ENCODE measurements around the gene PPM1J. TPM values are rescaled to one million over a fixed set of nuclear protein-coding genes. Genes with fewer than 3 reads are reported as not detected.

PPM1J gene
- polyA plus RNA-seq, 1 of the 3 experiments (the other 2 are of a cell fraction): 5.3 TPM

DNA sequence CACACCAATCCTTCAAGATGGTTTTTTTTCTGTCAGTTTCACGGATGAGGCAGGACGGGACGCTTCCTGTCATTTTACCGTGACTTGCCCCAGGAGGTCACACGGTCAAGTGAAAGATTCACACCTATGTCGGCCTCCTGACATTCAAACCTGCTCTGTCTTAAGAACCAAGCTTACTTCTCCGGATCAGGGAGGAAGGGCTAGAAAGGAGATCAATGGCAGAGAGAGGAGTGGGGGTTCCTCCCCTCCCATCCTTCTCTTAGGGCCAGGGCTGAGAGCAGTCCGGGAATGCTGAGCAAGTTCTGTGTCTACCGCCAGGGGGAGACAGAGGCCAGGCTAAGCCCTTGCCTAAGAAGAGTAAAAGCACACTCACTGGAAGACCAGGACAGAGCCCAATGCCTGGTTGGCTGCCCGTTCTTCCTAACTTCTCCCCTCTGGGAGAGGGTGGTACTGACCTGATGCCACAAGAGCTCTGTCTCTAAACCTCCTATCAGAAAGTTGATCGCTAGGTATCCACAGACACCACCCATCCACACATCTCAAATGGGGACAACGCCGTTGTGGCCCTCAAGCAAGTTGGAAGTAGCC is 1.1 kb upstream of the PPM1J start:
- no peaks in the 10 kb centered on the region for H3K79me2 ChIP-seq (ENCODE audit: insufficient read depth)
- H3K4me3 ChIP-seq (ENCODE audit: low read depth in 2 of 2, low read length in 1 of 2): peak overlapping the region; percentile 72 to 83
- no peaks in the 10 kb centered on the region for H3K9me3 ChIP-seq
- peak overlapping the region; percentile 96 for H3K4me2 ChIP-seq
- peak overlapping the region; percentile 96 for H2AFZ ChIP-seq (ENCODE audit: low read depth)
- POLR2A ChIA-PET: no interaction called here
- H4K20me1 ChIP-seq (ENCODE audit: insufficient read depth): no peaks in the 10 kb centered on the region
- H3K27me3 ChIP-seq (ENCODE audit: insufficient read depth): no peaks in the 10 kb centered on the region
- peak overlapping the region; percentile 22; the same call in 1 of the 2 replicates for H3K9ac ChIP-seq
- peaks cover 0 to 23% of the 10 kb centered on the region in 2 experiments; a peak in 1 of 4 replicates for H3K4me1 ChIP-seq (ENCODE audit: control insufficient read depth in 1 of 2, insufficient read depth in 2 of 2, low read depth in 1 of 2, low read length in 1 of 2)
- DNase-seq: peak; percentile 89
- H3K9me2 ChIP-seq: no peaks in the 10 kb centered on the region
- H3K27ac ChIP-seq (ENCODE audit: low read depth in 2 of 2, low read length in 1 of 2): peak overlapping the region in 1 of 2 experiments; percentile 29; a peak in 1 of 4 replicates
- 3% methylated on average over 11 of the region's 13 CpGs for WGBS (ENCODE audit: low lambda C conversion rate)
- H3K36me3 ChIP-seq (replicated peaks in 1 of 2; ENCODE audit: control insufficient read depth in 1 of 2, insufficient read depth in 2 of 2, low read length in 1 of 2): no peaks in the 10 kb centered on the region
- H3F3A ChIP-seq (replicated peaks; ENCODE audit: insufficient read depth): peaks cover 9% of the 10 kb centered on the region
- CTCF ChIA-PET: interaction anchor here (0.5 to 11.8 kb wide), 75 partner anchors 8 to 421 kb away, joined by 3 to 754 read pairs (median 4); partner anchors contain the start of genes LRIG2, MOV10, RHOC and SLC16A1
- no peak for TF ChIP-seq TCF12 (IDR thresholded peaks at IDR 0.05)
- TF ChIP-seq, protein P1, sequence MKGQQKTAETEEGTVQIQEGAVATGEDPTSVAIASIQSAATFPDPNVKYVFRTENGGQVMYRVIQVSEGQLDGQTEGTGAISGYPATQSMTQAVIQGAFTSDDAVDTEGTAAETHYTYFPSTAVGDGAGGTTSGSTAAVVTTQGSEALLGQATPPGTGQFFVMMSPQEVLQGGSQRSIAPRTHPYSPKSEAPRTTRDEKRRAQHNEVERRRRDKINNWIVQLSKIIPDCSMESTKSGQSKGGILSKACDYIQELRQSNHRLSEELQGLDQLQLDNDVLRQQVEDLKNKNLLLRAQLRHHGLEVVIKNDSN (IDR thresholded peaks at IDR 0.05; ENCODE audit: borderline replicate concordance, low read depth): no peak
- TF ChIP-seq, protein P2, sequence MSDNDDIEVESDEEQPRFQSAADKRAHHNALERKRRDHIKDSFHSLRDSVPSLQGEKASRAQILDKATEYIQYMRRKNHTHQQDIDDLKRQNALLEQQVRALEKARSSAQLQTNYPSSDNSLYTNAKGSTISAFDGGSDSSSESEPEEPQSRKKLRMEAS (IDR thresholded peaks at IDR 0.05; ENCODE audit: low read depth): no peak
- no peak for TF ChIP-seq FOXM1 (IDR thresholded peaks at IDR 0.05; ENCODE audit: low read depth)
- no peak for TF ChIP-seq GATA2 (CRISPR knock-in tag; IDR thresholded peaks at IDR 0.05)
- TF ChIP-seq, protein P3, sequence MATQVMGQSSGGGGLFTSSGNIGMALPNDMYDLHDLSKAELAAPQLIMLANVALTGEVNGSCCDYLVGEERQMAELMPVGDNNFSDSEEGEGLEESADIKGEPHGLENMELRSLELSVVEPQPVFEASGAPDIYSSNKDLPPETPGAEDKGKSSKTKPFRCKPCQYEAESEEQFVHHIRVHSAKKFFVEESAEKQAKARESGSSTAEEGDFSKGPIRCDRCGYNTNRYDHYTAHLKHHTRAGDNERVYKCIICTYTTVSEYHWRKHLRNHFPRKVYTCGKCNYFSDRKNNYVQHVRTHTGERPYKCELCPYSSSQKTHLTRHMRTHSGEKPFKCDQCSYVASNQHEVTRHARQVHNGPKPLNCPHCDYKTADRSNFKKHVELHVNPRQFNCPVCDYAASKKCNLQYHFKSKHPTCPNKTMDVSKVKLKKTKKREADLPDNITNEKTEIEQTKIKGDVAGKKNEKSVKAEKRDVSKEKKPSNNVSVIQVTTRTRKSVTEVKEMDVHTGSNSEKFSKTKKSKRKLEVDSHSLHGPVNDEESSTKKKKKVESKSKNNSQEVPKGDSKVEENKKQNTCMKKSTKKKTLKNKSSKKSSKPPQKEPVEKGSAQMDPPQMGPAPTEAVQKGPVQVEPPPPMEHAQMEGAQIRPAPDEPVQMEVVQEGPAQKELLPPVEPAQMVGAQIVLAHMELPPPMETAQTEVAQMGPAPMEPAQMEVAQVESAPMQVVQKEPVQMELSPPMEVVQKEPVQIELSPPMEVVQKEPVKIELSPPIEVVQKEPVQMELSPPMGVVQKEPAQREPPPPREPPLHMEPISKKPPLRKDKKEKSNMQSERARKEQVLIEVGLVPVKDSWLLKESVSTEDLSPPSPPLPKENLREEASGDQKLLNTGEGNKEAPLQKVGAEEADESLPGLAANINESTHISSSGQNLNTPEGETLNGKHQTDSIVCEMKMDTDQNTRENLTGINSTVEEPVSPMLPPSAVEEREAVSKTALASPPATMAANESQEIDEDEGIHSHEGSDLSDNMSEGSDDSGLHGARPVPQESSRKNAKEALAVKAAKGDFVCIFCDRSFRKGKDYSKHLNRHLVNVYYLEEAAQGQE (IDR thresholded peaks at IDR 0.05; ENCODE audit: low read depth, low read length): no peak
- no peak for TF ChIP-seq RFX5 (IDR thresholded peaks at IDR 0.05; ENCODE audit: low read length)
- TF ChIP-seq NRF1 (IDR thresholded peaks at IDR 0.05; ENCODE audit: low read depth, low read length): no peak
- no peak for TF ChIP-seq TAF1 (IDR thresholded peaks at IDR 0.05; ENCODE audit: borderline replicate concordance, low read depth, low read length)
- no peak for TF ChIP-seq SIN3A (IDR thresholded peaks at IDR 0.05; ENCODE audit: borderline replicate concordance, low read depth, low read length)
- no peak for TF ChIP-seq POLR2AphosphoS5 (IDR thresholded peaks at IDR 0.05; ENCODE audit: low read depth, low read length)
- TF ChIP-seq EZH2phosphoT487 (IDR thresholded peaks at IDR 0.05; ENCODE audit: borderline replicate concordance, low read depth): no peak
- peak; percentile 99 for TF ChIP-seq RAD21 (IDR thresholded peaks at IDR 0.05; ENCODE audit: low read length)
- no peak for TF ChIP-seq CHD2 (IDR thresholded peaks at IDR 0.05; ENCODE audit: low read length, partially characterized antibody)
- no peak for TF ChIP-seq RXRA (IDR thresholded peaks at IDR 0.05; ENCODE audit: borderline replicate concordance, low read depth)
- TF ChIP-seq, protein P4, sequence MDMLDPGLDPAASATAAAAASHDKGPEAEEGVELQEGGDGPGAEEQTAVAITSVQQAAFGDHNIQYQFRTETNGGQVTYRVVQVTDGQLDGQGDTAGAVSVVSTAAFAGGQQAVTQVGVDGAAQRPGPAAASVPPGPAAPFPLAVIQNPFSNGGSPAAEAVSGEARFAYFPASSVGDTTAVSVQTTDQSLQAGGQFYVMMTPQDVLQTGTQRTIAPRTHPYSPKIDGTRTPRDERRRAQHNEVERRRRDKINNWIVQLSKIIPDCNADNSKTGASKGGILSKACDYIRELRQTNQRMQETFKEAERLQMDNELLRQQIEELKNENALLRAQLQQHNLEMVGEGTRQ (IDR thresholded peaks at IDR 0.05; ENCODE audit: borderline replicate concordance, low read depth, low read length): no peak
- TF ChIP-seq MXI1 (IDR thresholded peaks at IDR 0.05; ENCODE audit: low read depth, low read length): 0 out of 2 replicates have a peak, but pooled peaks have one; percentile 24
- no peak for TF ChIP-seq FOSL2 (IDR thresholded peaks at IDR 0.05; ENCODE audit: borderline replicate concordance, low read depth)
- TF ChIP-seq, protein P5, sequence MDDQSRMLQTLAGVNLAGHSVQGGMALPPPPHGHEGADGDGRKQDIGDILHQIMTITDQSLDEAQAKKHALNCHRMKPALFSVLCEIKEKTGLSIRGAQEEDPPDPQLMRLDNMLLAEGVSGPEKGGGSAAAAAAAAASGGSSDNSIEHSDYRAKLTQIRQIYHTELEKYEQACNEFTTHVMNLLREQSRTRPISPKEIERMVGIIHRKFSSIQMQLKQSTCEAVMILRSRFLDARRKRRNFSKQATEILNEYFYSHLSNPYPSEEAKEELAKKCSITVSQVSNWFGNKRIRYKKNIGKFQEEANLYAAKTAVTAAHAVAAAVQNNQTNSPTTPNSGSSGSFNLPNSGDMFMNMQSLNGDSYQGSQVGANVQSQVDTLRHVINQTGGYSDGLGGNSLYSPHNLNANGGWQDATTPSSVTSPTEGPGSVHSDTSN (IDR thresholded peaks at IDR 0.05): no peak
- no peak for TF ChIP-seq NFIC (IDR thresholded peaks at IDR 0.05; ENCODE audit: borderline replicate concordance)
- TF ChIP-seq SMC3 (IDR thresholded peaks at IDR 0.05; ENCODE audit: low read depth, low read length): peak; percentile 98
- TF ChIP-seq YY1 (IDR thresholded peaks at IDR 0.05; ENCODE audit: low read depth): no peak
- no peak for TF ChIP-seq JUND (IDR thresholded peaks at IDR 0.05)
- TF ChIP-seq MEF2A (IDR thresholded peaks at IDR 0.05; ENCODE audit: borderline replicate concordance, low read depth): no peak
- TF ChIP-seq, protein P6, sequence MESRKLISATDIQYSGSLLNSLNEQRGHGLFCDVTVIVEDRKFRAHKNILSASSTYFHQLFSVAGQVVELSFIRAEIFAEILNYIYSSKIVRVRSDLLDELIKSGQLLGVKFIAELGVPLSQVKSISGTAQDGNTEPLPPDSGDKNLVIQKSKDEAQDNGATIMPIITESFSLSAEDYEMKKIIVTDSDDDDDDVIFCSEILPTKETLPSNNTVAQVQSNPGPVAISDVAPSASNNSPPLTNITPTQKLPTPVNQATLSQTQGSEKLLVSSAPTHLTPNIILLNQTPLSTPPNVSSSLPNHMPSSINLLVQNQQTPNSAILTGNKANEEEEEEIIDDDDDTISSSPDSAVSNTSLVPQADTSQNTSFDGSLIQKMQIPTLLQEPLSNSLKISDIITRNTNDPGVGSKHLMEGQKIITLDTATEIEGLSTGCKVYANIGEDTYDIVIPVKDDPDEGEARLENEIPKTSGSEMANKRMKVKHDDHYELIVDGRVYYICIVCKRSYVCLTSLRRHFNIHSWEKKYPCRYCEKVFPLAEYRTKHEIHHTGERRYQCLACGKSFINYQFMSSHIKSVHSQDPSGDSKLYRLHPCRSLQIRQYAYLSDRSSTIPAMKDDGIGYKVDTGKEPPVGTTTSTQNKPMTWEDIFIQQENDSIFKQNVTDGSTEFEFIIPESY (IDR thresholded peaks at IDR 0.05; ENCODE audit: borderline replicate concordance, low read depth): no peak
- TF ChIP-seq FOXJ3 (CRISPR knock-in tag; IDR thresholded peaks at IDR 0.05): no peak

Data from SK-N-SH (cell line).